Gastrocnemius medialis (tissue), 4 donors: ENCODE measurements around the gene GFOD1. TPM values are rescaled to one million over a fixed set of nuclear protein-coding genes. Genes with fewer than 3 reads are reported as not detected.

Experiments used
- ATAC-seq, 2 donors: fragments of 150-250 bp; one replicate each; pipeline ENCODE4 v1.9.1; 2016
- DNase-seq, 2 donors: peaks; one replicate each; pipeline ENCODE4 v3.0.0-alpha.2; 2019
- H3K27ac ChIP-seq, 4 donors: fragments of 200-600 bp; sonication (generic); 1 replicate in 1 of 4; 2 replicates in 3 of 4; pipeline ENCODE4 v1.5.1; 2016 to 2018; ENCODE audit warnings: mild to moderate bottlenecking in 2 of 4, moderate library complexity in 1 of 4
- H3K27me3 ChIP-seq, 3 donors: fragments of 200-600 bp; sonication (generic) in 2 of 3; 1 replicate in 1 of 3; 2 replicates in 2 of 3; pipeline versions ENCODE4 v1.5.1 to v1.6.0; 2016 to 2019; ENCODE audit warnings: mild to moderate bottlenecking in 1 of 3, moderate library complexity in 1 of 3
- H3K36me3 ChIP-seq, 2 donors: fragments of 200-600 bp; sonication (generic) in 1 of 2; one replicate each; pipeline ENCODE4 v1.5.1; 2017 to 2018
- H3K4me1 ChIP-seq, 2 donors: fragments of 200-600 bp; sonication (generic) in 1 of 2; one replicate each; pipeline ENCODE4 v1.5.1; 2016 to 2017; ENCODE audit warnings: mild to moderate bottlenecking in 2 of 2
- H3K4me3 ChIP-seq, 4 donors: fragments of 200-600 bp; sonication (generic) in 3 of 4; 1 replicate in 1 of 4; 2 replicates in 3 of 4; pipeline ENCODE4 v1.5.1; 2016 to 2019; ENCODE audit warnings: mild to moderate bottlenecking in 2 of 4
- H3K9me3 ChIP-seq, 3 donors: fragments of 200-600 bp; sonication (generic) in 2 of 3; 1 replicate in 1 of 3; 2 replicates in 2 of 3; pipeline ENCODE4 v1.5.1; 2016 to 2019
- POLR2A ChIP-seq, 2 donors: fragments of 450-650 bp; IDR thresholded peaks; one replicate each; pipeline ENCODE4 v1.6.1; 2017; ENCODE audit warnings: antibody characterized with exemption in 2 of 2, mild to moderate bottlenecking in 2 of 2, moderate library complexity in 2 of 2
- in situ Hi-C, 4 donors: fragments of 200-750 bp; cut with MboI; loops; one replicate each; pipeline versions ENCODE4 v1.15.0 to v1.8.0; 2017; ENCODE audit warnings: low sequenced_read_pairs in 4 of 4
- intact Hi-C: fragments of 100-400 bp; cut with DNase I; formaldehyde crosslinking; loops from one replicate; pipeline ENCODE4 v1.15.1; 2023; ENCODE audit warnings: low total_unique reads
- total RNA-seq, 4 donors: library from RNA; depleted of rRNA; stranded (reverse); fragments of >200 nt; gene quantifications; one replicate each; pipeline versions ENCODE4 v1.1.0 to v1.2.3, GENCODE V29; 2016
- TF ChIP-seq, protein P1 (sequence below), 5 experiments: fragments of 450-650 bp in 3 of 5; fragments of 200-600 bp in 2 of 5; sonication (generic) in 2 of 5; IDR thresholded peaks in 4 of 5; conservative IDR thresholded peaks in 1 of 5; 1 replicate in 4 of 5; 2 replicates in 1 of 5; pipeline ENCODE4 v1.5.1; 2016 to 2019; ENCODE audit warnings: antibody characterized with exemption in 5 of 5, mild to moderate bottlenecking in 3 of 5, moderate library complexity in 3 of 5

GFOD1 gene
- total RNA-seq, 4 donors from 2014 or later = 9.0 to 31.8 (median 16.9) TPM

DNA sequence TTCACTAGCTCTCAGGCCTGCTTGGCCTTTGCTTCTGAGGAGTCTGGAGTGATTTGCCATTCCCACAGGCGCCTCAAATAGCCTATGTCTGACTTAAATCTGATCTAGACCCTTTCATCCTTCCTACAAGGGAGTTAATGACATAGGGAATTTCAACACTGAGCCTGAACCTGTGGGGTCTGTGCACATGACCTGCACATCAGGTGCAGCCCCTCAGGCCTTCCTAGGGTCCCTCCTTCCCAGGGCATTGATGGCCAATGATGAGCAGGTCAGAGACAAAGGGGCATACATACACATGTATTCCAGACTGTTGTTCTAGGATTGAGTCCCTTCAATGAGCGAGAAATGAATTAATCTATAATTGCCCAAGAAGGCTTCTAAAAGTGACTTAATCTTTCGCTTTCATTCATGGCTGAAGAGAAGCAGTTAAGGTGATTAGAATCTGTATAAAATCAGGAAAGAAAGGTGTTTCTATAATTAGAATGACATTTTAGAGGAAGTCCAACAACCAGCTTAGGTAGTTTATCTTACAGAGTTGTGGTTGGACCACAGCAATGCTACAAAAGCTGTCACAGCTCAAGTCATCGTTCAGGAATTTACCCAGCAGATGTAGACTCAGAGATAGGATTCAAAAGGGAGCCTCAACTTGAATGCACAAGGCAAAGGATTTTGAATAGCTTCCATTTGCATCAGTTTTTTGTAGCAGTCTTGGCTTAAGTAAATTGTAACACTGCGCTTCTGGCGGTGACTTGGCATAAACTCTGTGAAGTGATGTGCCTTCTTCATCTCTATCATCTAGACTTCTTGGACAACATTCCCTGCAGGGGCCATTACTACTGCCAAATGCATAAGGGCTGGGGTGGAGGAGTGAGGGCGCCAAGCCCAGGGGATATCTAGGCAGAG is 132.1 kb downstream of the GFOD1 start:
- Histone ChIP-seq H3K4me3 (no peak overlapping the region), H3K27me3 (no peaks in the 10 kb centered on the region), H3K36me3 (no peaks in the 10 kb centered on the region), H3K27ac (peak overlapping the region in 2 of 4 donors; percentile 6 to 18), H3K9me3 (no peaks in the 10 kb centered on the region), H3K4me1 (peaks cover 0 to 11% of the 10 kb centered on the region in 2 donors)
- ATAC-seq = peak; percentile 16 to 44
- intact Hi-C loops = no loop called here
- TF ChIP-seq, protein P1, sequence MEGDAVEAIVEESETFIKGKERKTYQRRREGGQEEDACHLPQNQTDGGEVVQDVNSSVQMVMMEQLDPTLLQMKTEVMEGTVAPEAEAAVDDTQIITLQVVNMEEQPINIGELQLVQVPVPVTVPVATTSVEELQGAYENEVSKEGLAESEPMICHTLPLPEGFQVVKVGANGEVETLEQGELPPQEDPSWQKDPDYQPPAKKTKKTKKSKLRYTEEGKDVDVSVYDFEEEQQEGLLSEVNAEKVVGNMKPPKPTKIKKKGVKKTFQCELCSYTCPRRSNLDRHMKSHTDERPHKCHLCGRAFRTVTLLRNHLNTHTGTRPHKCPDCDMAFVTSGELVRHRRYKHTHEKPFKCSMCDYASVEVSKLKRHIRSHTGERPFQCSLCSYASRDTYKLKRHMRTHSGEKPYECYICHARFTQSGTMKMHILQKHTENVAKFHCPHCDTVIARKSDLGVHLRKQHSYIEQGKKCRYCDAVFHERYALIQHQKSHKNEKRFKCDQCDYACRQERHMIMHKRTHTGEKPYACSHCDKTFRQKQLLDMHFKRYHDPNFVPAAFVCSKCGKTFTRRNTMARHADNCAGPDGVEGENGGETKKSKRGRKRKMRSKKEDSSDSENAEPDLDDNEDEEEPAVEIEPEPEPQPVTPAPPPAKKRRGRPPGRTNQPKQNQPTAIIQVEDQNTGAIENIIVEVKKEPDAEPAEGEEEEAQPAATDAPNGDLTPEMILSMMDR (IDR thresholded peaks at IDR 0.05 in 4 of 5, conservative IDR thresholded peaks at IDR 0.05 in 1 of 5) = no peak
- TF ChIP-seq POLR2A (IDR thresholded peaks at IDR 0.05) = no peak
- DNase-seq = no peak
- in situ Hi-C loops = no loop called here

- peaks cover 0 to 11% of the 10 kb centered on the region in 2 donors for H3K4me1 ChIP-seq
- intact Hi-C loops = no loop called here
- H3K4me3 ChIP-seq = no peak overlapping the region
- no peaks in the 10 kb centered on the region for H3K36me3 ChIP-seq
- no peak for TF ChIP-seq POLR2A (IDR thresholded peaks at IDR 0.05)
- TF ChIP-seq, protein P1 (IDR thresholded peaks at IDR 0.05 in 4 of 5, conservative IDR thresholded peaks at IDR 0.05 in 1 of 5) = no peak
- ATAC-seq = no peak
- no peaks in the 10 kb centered on the region for H3K9me3 ChIP-seq
- H3K27me3 ChIP-seq = no peaks in the 10 kb centered on the region
- H3K27ac ChIP-seq = peak overlapping the region in 2 of 4 donors; percentile 6 to 18
- no peak for DNase-seq
- in situ Hi-C loops = no loop called here
Observed at GRCh38 chr6:13354331-13355042, 132.9 kb downstream of the GFOD1 start.

DNA sequence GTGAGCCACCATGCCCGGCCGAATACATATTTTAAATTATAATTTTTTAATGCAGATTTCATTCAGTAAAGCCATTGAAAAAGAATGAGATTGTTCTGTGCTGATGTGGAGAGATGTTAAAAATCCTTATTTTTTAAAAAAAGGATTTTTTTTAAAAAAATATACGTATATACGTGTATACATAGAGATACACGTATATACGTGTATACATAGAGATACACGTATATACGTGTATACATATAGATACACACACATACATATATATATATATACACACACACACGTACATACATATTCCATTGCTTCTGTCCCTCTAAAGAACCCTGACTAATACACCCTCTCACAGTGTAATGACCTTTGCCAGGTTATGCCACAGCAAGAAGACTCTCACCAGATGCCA is 135.2 kb downstream of the GFOD1 start:
- H3K36me3 ChIP-seq = no peaks in the 10 kb centered on the region
- no peak for DNase-seq
- no peak overlapping the region for H3K4me3 ChIP-seq
- H3K9me3 ChIP-seq = no peaks in the 10 kb centered on the region
- TF ChIP-seq, protein P1 (IDR thresholded peaks at IDR 0.05 in 4 of 5, conservative IDR thresholded peaks at IDR 0.05 in 1 of 5) = no peak
- no peak for TF ChIP-seq POLR2A (IDR thresholded peaks at IDR 0.05)
- intact Hi-C loops (no loop called here), in situ Hi-C loops (no loop called here)
- H3K27ac ChIP-seq = no peak overlapping the region
- no peak for ATAC-seq
- H3K4me1 ChIP-seq = peaks cover 0 to 7% of the 10 kb centered on the region in 2 donors
- no peaks in the 10 kb centered on the region for H3K27me3 ChIP-seq

- ATAC-seq (no peak), DNase-seq (no peak)
- no peaks in the 10 kb centered on the region for H3K27me3 ChIP-seq
- in situ Hi-C loops = no loop called here
- H3K9me3 ChIP-seq = no peaks in the 10 kb centered on the region
- peaks cover 0 to 7% of the 10 kb centered on the region in 2 donors for H3K4me1 ChIP-seq
- no peak overlapping the region for H3K4me3 ChIP-seq
- intact Hi-C loops = no loop called here
- no peak overlapping the region for H3K27ac ChIP-seq
- no peaks in the 10 kb centered on the region for H3K36me3 ChIP-seq
- TF ChIP-seq, protein P1 (IDR thresholded peaks at IDR 0.05 in 4 of 5, conservative IDR thresholded peaks at IDR 0.05 in 1 of 5) = no peak
- no peak for TF ChIP-seq POLR2A (IDR thresholded peaks at IDR 0.05)
Observed at GRCh38 chr6:13351271-13351670, 136.1 kb downstream of the GFOD1 start.
